Urothelium cell line (cell line): ENCODE results near the gene BARD1.
"Not testable (repeated sequence)": the region's sequence is repeated elsewhere in the genome, so short reads cannot be mapped to it uniquely, and the experiment has no call there.

ENCODE experiments used
- DNase-seq: peaks from one replicate; pipeline ENCODE4 v3.0.0; 2011; ENCODE audit warnings: low spot score, mixed read lengths
- FAIRE-seq: peaks from 2 replicates; lab custom pipeline; 2011; peaks lifted over from hg19 to GRCh38; lab: Jason Lieb, UNC

Gene BARD1

DNA sequence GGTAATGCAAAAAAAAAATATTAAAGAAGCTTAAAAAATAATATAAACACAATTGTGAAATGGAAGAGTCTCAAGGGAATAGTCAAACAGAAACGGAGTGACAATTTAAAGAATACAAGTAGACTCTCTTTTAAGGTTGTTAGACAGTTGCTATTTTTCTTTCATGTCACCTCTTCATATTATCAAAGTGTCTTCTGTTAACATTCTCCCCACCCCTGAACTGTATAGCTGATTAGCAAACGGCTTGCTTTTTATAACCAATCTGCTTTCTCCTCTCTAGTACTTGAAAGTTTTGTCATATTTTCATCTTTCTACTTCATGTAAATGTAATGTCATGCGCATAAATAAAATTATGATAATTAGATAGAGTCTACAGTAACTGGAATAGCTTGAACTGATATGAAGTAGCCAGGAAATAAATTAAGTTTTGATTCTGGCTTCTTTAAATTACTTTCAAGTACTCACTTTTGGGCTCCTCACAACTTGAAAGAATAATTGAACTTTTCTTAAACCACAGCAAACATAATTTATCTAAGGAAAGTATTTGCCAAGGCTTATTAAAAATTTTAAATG is 37.0 kb downstream of the BARD1 start:
- DNase-seq: no peak
- no peak for FAIRE-seq

DNA sequence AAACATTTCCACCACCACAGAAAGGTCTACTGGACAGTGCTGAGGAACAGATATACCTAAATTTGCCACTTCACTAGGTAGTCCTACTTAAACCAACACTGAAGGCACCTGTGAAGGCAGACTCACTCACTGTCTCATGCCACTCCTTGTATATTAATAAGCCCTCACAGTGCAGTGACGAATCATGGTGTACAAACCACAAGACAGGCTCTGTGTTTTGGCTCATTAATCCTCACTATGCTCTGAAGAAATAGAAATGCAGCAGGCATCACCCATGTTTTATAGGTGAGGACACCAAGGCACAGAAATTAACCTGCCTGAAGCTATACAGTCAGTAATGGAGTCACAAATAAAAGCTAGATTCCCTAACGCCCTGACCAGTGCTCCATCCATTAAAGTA is 44.3 kb downstream of the BARD1 start:
- DNase-seq (no peak), FAIRE-seq (no peak)

DNA sequence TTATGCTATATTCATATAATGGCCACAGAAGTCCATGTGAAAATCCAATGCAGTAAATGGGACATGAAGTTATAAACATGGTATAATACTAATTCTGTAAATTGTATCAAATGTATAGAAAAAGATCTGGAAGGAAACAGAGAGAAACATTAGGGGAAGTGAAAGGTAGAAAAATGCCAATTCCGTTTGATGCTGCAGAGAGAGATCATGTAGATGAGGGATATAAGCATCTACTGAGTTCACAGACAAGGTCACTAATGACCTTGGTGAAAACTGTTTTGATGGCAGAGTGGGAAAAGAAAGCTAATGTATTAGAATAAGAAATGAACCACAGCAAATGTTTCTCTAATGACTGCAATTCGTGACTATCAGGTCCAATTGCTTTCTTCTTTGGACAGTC is 56.0 kb downstream of the BARD1 start:
- FAIRE-seq (no peak), DNase-seq (no peak)

DNA sequence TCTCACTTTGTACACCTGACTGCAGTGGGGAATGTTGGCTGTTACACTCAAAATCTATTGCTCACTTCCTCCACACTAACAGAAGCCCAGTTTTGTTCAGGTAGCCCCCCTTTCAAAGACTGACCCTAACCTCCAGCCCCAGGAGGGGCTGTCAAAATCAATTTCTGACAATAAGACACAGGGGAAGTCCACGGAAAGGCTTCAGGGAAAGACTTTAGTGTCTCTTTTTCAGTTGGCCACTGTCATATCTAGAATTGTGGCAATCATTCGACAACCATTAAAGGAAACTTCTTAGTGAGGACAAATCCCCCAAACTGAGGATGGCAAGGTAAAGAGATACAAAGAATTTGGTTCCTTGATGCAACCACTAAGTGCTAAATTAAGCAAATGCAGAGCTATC is 59.0 kb downstream of the BARD1 start:
- FAIRE-seq: no peak
- no peak for DNase-seq

DNA sequence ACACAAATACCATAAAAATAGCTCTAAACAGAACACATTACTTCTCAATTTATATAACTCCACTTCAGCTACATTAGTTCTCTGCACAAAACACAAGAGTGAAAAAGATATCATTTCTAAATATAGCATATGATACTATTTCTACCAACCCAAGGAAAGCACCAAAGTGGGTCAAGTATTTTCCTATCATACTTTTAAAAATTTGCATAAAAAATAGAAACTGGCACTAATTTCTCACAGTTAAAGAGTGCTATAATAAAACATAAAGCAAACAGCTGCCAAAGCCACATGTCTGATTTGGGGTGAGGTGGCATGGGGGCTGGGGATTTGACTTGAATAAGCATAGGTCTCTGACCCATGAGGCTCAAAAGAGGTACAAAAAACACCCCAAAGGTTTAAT is 61.5 kb downstream of the BARD1 start:
- no peak for FAIRE-seq
- DNase-seq: no peak

DNA sequence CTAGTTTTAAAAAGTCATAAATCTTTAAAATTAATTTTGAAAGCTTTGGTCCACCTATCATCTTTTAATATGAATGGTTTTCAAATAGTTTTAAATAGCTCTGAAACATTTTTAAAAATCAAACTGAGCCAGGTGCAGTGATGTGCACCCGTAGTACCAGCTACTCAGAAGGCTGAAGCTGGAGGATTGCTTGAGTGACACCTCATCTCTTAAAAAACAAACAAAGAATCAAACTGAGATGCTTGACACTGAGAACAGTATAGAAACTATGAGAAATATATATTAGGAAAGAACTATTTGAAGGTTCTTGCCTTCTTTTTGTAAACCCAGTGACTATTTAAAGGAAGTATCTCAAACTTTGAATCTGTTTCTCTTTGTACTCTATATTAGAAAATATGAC is 67.4 kb downstream of the BARD1 start:
- FAIRE-seq (no peak), DNase-seq (no peak)

DNA sequence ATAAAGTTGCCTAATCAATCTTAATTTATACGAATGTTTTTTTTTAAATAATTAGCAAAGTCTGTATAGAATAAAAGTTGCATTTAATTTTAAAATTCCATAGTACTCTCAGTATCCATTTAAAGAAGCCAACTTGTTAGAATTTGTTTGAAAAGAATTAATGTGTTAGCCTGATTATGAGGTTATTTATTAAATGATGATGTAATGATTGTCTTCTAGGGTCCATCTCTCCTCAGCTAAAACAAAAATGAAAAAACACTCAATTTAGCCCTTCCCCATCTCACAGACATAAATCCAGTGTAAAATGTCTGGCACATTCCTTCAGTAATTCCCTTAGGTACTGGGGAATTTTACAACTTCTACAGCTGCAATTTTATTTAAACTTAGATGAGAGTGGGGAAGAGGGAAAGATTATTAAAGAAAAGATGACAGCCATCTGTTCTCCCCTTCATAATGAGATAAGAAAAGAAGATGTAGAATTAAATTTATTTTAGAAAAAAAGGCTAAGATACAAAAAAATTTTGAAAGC is 68.6 kb downstream of the BARD1 start:
- no peak for DNase-seq
- no peak for FAIRE-seq

DNA sequence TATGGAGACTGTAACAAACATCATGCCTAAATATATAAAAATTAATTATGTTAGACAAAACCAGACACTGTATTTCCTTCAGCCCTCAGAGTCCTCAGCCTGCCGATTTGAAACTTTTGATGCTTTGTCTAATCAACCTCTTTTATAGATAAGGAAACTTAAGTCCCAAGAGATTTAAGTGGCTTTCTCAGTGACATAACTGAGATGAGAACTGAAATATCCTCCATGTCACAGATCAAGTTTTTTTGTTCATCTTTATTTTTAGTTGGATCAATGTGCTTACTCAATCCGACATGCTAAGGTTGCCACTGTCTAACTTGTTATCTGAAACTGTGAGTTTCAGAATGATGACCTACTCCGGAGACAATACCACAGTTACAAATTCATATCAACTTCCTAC is 72.3 kb downstream of the BARD1 start:
- DNase-seq (no peak), FAIRE-seq (no peak)

DNA sequence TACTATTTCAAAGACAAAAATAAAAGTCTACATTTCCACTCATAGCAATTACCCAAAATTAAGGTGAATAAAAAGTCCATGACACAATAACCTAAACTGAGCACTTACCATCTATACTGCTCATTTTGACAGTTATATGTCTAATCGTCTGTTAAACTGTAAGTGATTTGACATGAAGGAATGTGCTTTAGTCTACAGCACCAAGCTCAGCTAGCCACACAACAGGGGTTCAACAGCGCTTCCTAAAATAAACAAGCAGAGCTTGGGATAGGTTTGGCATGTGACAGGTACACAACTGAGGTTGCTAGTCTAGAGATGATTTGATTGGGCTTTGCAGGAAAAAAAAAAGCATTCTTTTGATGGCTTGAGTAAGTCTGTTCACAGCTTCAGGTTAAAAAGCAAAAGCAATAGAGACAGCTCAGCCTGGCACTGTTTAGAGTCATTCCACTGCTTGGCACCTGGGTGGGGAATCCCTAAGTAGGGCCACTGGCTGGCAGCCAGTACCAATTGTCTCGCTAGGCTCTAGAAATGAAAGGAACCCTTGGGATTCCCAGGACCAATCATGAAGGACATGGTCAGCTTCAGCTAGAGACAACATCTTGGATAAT is 78.6 kb downstream of the BARD1 start:
- no peak for DNase-seq
- no peak for FAIRE-seq

DNA sequence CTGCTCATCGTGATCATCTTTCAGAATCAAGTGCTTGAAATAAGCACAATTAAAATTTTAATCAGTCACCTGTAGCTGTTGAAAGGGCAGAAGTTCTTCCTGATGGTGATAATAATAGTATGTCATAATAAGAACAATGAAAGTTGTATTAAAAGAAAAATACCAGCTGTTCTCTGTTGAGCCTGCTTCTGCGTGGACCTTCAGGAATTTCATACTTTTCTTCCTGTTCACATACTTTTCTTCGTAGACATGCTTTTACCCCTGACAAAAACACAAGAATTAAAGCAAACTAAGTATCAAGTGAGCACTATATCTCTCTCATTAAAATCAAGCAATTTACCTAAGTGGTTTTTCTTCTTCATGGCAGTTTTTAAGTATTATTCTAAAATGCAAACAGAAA is 79.2 kb downstream of the BARD1 start:
- FAIRE-seq (no peak), DNase-seq (no peak)

DNA sequence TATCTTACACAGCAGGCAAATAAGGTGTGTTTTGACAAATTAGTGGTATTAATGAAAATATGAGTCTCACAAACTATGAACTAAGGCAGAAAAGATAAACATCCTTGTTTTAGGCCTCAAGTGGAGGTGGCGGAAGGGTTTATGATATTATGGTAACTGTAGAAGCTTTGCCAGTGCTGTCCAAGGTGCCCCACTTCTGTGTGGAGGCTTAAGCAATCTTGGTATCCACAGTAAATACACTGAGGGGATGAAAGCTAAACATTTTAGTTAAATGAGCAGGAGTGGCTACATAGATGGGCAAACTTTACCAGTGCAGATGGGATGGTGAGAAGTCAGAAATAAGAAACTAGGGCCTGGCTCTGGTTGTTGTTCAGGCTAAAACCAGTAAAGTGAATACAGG is 84.7 kb downstream of the BARD1 start:
- no peak for FAIRE-seq
- no peak for DNase-seq

DNA sequence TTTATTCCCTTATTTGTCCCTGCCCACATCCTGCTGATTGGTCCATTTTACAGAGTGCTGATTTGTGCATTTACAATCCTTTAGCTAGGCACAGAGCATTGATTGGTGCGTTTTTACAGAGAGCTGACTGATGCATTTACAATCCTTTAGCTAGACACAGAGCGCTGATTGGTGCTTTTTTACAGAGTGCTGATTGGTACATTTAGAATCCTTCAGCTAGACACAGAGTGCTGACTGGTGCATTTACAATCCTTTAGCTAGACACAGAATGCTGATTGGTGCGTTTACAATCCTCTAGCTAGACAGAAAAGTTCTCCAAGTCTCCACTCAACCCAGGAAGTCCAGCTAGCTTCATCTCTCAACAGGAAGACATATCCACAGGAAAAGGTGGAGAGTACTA is 91.6 kb downstream of the BARD1 start:
- FAIRE-seq, DNase-seq: not testable (repeated sequence)

DNA sequence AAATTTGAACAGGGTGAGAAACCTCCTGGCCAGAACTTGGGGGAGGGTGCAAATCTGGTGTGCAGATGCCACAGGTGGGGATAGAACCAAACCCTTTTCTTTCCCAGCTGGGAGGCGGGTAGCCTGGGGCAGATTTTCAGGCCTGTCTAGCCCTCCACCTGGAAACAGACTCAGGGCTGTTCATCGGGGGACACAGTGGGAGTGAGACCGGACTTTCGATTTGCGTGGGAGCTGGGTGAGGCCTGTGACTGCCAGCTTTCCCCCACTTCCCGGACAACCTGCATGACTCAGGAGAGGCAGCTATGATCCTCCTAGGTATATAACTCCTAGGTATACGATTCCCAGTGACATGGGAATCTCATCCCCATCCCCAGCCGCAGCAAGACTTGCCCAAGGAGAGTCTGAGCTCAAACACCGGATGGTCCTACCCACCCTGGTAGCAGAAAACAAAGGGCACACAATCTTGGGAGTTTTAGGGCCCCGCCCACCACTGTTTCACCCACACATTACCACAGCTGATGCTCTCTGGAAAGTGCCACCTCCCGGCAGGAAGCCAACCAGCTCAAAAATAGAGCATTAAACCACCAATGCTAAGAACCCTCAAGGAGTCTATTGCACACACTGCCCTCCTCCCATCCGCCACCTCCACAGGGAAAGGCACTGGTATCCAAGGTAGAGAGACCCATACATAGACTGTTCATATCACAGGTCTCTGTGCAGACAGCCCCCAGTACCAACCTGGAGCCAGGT is 92.5 kb downstream of the BARD1 start:
- FAIRE-seq: no peak
- no peak for DNase-seq

DNA sequence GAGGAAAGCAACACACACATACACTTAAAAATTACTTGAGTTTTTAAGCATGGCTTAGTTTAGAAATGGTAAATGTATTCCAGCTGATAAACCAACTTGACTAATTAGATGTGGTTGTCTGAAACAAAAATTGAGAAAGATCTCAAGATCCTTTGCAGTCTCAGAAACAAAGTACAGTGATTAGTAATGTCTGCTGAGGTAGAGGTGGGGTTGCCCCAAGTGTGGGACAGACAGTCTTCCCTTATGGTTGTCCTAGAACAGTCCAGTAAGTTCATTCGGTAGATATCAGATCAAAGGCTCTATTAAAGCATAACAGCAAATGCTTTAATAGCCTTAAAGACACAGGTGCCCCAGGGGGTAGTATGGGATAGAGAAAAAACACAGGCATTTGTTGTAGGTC is 94.5 kb downstream of the BARD1 start:
- no peak for DNase-seq
- no peak for FAIRE-seq

DNA sequence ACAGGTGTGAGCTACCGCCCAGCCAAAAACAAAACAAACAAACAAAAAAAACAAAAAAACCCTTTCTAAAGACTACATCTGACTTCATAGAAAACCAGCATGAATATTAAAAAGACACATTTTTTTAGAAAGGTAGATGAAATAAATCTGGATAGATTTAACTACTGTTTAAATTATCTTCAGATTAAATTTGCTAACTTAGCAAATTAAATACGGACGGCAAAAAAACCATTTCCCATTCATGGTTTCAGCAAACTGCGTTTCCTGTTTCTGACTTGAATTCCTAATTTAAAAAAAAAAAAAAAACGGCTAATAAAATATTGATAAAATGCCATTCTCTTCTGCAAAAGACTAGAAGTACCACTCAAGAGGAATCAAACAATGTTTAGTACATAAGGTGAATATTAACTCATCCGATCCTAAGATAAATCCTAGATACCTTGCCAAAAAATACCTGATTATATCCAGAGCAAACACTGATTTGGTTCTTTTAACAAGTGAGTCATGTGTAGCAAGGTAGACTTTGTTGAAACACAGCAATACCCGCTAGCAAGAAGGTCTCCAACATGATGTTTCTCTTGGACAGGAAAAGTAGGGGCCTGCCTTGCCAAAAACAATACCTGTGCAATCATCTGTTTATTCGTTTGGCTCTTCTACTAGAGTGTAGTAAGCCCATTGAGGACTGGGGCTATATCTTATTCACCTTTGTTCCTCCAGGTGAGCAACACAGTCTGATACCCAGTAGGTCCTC is 96.2 kb downstream of the BARD1 start:
- FAIRE-seq (no peak), DNase-seq (no peak)

DNA sequence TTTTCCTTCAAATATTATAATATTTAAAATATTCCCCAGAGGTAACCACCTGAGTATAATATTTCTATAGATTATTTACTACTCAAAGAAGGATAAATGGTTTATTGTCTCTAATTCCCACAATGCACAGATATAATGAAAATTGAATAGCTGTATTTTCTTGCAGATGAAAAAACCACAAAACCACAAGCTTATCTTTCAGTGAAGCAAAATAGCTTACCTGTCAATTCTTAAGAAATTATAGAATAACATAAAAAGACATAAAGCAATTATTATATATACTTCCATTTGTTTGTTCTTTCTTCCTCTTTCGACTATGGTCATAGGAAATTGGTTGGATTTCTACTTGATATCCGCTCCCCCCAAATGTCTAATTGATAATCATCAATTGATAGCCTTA is 98.8 kb downstream of the BARD1 start:
- FAIRE-seq: no peak
- no peak for DNase-seq

DNA sequence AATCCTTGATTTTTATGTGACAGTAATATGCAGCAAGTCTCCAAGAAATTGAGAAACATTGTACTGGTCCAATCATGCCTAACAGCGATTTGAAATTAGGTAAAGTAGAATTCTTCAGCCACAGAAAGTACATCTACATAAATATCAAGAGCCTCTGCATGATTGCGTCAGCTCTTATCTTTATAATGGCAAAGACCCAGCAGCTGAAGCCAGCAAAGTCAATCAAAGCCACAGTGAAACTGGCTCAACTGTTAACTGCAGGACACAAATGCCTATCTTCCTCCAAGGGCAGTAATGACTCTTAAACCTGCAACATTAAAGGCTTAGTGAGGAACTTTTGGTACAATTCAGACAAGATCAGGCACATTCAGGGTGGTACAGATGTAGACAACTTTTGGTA is 102.5 kb downstream of the BARD1 start:
- FAIRE-seq: no peak
- no peak for DNase-seq

DNA sequence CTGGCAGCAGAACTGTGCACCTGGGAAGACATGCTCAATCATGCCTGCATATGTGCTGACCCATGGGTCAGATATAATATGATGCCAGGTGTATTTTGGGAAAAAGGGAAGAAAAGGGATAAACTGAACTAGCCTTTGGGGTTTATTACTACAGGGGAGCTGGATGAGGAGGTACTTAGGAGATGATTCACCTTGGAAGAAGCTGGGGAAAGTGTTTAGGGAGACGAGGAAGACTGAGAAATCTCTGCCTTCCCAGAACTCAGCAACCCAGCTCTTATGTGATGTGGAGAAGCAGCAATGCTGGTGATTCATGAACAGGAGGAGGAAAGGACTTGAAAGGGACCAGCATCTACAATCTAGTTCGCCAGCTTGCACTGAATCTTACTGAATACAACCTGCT is 110.2 kb downstream of the BARD1 start:
- FAIRE-seq: no peak
- DNase-seq: no peak

DNA sequence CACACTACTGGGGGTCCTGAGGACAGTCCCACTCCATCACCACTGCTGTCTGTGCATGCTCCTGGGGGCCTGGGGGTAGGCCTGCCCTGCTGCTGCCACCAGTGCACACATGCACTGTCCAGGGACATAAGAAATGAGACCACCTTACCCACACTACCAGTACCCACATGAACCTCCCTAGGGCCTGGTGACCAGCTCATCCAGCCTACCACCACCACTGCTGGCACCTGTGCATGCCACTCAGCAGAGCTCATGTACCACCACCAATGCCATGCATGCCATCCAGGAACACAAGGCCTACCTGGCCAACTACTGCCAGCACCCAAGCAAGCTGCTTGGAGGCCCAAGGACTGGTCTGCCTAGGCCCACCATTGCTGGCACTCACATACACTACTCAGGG is 112.8 kb downstream of the BARD1 start:
- no peak for FAIRE-seq
- DNase-seq: no peak

DNA sequence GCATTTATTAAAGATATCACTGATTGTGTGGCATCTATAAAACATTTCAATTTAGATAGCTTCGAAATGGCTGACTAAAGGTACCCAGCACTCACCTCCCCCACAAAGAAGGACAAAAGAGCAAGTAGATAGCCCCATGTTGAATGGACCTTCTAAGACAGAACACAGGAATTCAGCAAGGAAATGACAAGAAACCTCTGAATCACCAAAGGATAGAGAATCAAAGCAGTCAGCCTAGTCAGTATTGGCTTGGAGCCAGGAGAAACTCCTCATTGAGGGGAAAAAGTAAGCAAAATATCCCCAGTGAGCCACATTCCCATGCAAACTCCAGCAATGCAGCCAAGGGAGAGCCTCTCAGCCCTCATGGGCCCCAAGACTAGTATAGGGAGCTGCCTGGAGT is 113.7 kb downstream of the BARD1 start:
- no peak for FAIRE-seq
- no peak for DNase-seq

DNA sequence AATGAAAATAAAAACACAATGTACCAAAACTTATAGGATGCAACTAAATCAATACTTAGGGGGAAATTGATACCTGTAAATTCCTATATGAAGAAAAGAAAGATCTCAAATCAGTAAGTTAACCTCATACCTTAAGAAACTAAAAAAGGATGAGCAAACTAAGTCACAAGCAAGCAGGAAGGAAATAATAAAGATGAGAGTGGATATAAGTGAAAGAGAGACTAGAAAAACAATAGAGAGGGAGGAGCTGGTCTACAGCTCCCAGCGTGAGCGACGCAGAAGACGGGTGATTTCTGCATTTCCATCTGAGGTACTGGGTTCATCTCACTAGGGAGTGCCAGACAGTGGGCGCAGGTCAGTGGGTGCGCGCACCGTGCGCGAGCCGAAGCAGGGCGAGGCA is 125.9 kb downstream of the BARD1 start:
- not testable (repeated sequence) for FAIRE-seq, DNase-seq

DNA sequence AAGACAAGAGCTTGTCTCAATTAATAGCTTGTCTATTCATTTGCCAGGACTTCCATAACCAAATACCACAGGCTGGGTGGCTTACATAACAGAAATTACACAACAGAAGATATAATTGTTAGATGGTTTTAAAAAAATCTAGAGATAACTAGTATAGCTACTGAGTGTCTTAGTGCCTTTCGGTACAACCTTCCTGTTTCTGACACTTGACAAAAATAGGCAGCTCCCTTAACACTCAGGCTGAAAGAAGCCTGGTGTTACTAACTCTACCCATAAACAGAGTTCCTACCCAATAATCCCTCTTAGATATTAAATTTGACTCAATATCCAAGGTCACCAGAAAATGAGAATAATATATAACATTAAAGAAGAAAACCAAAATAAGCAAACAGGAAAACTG is 129.7 kb downstream of the BARD1 start:
- DNase-seq (no peak), FAIRE-seq (no peak)
